DND-41 (cell line): ENCODE results near the gene CDKN2B-AS1.

Source experiments
- EZH2 ChIP-seq: IDR thresholded peaks from 3 replicates; pipeline ENCODE4 v1.6.1; 2012; ENCODE audit warnings: borderline replicate concordance, low read depth, mild to moderate bottlenecking, moderate library complexity, low read length, inconsistent platforms; ENCODE audit not compliant: severe bottlenecking
- TF ChIP-seq, protein P1 (sequence below): IDR thresholded peaks from 2 replicates; pipeline ENCODE4 v1.5.1; 2012; ENCODE audit warnings: borderline replicate concordance, low read length, moderate library complexity, mild to moderate bottlenecking; ENCODE audit not compliant: poor library complexity, severe bottlenecking; ENCODE audit errors: extremely low read depth

DNA sequence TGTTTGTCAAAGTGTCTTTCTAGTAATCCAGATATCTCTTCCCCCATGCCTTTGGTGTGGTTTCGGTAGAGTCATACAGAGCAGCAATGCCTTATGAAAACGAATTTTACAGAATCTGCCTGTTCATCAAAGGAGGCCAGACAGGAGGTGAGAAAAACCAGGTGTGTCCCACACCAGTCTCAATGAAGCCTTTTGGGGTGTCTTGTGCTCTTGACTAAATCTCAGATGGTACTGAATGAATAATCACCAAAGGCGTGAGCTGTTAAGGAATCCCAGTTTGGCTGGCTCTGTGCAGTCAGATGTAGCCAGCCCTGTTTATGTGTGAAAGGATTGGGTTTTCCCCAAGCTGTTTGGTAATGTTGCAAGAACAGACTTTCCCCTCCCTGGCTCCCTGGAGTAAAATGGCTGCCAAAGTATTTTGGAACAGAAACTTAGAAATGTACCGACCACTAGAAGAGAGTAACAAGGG is 85.3 kb downstream of the CDKN2B-AS1 start:
- TF ChIP-seq EZH2, result no peak
- TF ChIP-seq, protein P1, sequence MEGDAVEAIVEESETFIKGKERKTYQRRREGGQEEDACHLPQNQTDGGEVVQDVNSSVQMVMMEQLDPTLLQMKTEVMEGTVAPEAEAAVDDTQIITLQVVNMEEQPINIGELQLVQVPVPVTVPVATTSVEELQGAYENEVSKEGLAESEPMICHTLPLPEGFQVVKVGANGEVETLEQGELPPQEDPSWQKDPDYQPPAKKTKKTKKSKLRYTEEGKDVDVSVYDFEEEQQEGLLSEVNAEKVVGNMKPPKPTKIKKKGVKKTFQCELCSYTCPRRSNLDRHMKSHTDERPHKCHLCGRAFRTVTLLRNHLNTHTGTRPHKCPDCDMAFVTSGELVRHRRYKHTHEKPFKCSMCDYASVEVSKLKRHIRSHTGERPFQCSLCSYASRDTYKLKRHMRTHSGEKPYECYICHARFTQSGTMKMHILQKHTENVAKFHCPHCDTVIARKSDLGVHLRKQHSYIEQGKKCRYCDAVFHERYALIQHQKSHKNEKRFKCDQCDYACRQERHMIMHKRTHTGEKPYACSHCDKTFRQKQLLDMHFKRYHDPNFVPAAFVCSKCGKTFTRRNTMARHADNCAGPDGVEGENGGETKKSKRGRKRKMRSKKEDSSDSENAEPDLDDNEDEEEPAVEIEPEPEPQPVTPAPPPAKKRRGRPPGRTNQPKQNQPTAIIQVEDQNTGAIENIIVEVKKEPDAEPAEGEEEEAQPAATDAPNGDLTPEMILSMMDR, result no peak
